Activated CD4-positive, alpha-beta T cell treated with anti-CD3 and anti-CD28 coated beads, Interleukin-2, Interleukin-6, amounts not matched to agents 100 ng/mL and 50 ng/mL, durations not matched to agents 16 hours and 8 hours (primary cell): ENCODE data around the gene AGPAT4.

Source experiments
- DNase-seq: peaks from one replicate; pipeline ENCODE4 v3.0.0-alpha.2; 2020

The AGPAT4 gene

DNA sequence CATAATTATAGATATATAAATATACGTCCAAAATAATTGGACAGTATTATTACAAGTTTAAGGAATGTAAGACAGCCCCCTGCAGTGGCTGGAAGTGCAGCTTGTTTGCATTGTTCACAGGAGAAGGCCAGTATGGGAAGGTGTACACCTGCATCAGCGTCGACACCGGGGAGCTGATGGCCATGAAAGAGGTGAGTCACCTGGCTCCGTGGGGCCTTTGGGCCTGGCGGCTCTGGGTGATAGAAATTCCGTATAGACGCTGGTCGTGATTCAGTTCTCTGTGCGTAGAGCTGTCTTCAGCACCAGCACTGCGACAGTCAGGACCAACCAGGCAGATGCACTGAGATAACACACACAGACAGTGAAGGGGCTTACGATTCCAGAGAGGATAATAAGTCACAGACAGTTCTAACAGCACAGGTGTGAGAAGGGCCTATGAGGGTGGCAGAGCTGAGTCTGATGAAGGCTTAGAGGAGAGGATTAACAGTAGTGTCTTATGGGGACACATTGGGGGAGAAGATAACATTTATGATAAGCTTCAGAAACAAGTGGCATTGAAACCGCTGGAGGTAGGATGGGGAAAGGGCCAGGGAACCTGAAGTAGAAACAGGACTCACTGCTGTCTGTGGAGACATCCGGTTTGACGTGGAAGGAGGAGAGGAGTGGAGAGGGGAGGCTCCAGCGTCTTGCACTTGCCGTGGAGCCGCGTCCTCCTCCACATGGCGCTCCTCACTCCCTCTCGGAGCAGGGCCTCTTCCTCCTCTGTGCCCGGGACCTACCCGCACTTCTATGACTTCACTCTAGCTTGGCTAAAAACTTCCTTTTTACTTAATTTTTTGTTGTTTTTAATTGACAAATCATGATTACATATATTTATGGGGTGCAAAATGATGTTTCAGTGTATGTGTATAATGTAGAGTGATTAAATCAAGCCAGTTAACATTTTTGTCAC, 165.8 kb downstream of the AGPAT4 start:
- DNase-seq = no peak

DNA sequence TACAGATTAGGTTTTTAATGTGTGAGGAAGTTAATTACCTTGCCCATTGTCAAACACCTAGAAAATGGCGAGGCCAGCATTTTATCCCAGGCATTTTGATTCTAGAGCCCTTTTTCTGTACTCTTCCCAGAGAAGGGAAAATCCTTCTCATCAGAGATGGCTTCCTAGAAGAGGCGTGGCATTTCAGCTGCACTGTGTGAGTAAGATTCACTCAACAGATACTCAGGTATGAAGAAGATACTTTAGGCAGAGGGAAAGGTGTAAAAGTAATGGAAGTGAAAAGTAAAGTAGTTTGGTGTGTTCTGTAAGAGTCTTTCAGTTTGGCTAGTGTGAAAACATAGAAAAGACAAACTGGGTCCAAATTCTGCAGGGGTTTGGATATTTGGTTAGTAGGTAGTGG, 168.5 kb downstream of the AGPAT4 start:
- DNase-seq = no peak

DNA sequence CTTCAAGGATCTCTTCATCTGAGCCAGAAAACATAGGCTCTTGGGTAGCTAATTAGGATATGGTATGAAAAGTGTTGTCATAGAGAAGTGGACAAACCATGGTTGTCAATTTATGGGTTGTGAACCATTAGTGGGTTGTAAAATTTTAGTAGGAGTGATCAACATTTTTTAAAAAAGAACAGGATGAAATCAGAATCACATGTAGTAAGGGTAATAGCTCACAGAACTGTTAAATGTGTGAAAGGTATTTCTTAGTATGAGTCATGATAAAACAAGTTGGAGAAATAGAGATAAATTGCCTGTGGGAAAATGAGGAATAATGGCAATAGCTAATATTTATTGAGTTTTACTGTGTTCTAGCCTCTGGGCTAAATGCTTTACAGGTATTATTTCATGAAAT, 168.9 kb downstream of the AGPAT4 start:
- DNase-seq = no peak

DNA sequence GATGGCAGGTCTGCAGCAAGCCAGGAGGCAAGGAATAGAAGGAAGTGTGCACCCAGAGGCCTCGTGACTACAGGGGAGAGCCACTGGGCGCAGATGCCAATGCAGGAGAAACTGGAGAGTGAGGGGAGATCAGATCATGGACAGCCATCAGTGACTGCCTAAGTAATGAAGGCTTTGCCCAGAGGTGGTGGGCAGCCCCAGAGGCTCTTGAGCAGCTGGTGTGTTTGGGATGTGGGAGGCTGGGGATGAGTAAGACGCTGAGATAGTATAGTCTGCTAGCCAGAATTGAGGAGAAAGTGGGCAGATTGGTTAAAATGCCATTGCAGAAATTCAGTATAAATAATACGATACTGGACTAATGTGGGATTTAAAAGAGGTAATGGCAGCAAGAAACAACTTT, 170.4 kb downstream of the AGPAT4 start:
- no peak for DNase-seq

DNA sequence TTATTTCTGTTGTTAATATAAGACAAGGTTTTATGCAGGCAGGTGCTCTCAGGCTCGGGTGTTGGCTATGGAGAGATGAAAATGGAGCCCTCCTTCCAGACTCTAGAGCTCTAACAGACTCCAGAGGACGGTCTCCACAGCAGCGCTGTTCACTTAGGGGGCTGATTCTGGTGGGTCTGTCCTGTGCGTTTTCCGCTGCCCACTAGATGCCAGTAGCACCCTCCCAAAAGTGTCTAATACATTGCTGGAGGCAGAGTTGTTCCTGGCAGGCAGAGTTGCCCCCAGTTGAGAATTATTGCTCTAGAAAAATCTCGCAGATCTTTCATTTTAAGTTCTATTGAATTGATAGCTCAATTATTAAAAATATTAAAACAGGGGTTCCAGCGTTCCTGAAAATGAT, 172.3 kb downstream of the AGPAT4 start:
- DNase-seq = no peak

DNA sequence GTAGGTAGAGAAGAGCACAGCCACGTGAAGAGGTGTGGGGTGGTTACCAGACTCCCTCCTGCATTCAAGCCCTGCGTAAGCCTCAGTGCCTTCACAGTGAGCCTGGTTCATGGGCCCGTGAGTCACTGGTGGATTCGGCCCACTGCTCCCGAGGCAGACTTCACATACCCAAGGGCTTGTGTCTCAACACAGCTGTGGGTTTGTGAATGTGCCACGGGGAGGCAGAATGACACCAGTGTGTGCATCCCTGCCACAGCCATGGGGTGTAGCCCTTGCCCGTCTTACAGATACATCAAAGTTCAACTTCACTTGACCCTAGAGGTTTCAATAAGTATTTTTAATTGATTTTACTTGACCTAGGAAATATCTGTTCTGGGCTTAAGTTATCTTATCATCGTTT, 173.8 kb downstream of the AGPAT4 start:
- DNase-seq = no peak

DNA sequence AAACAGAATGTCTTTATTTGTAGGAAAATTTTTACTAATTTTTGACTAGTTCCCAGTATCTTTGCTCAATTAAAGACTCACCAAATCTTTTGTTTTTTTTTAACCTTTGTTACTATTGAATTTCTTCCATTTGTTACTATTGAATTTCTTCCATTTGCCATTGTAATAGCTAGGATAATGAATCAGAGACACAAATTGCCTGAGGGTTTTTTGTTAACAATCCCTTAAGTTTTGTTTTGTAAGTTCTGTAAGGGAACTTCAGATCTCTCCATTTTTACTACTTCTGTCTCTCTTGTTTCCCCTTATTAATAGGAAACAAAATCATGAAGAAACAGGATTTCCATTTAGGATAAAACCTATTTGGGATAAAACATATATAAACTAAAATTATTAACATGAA, 177.9 kb downstream of the AGPAT4 start:
- no peak for DNase-seq

DNA sequence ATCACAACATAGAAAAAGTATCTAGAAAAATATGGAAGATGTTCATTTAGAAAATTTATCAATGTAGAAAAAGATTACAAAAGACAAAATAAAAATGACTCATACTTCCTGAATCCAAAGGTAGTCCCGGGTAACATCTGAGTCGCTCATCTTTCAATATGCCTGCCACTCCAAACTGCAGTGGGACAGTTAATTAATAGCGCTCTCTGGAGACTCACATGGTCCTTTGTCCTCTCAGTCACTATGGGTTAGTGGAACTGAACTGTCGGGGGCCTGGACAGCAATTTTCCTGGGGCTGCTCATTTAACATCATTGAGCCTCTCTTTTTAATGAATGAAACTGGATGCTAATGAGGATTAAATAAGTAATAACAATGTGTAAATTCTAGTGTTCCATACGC, 178.9 kb downstream of the AGPAT4 start:
- DNase-seq = no peak

DNA sequence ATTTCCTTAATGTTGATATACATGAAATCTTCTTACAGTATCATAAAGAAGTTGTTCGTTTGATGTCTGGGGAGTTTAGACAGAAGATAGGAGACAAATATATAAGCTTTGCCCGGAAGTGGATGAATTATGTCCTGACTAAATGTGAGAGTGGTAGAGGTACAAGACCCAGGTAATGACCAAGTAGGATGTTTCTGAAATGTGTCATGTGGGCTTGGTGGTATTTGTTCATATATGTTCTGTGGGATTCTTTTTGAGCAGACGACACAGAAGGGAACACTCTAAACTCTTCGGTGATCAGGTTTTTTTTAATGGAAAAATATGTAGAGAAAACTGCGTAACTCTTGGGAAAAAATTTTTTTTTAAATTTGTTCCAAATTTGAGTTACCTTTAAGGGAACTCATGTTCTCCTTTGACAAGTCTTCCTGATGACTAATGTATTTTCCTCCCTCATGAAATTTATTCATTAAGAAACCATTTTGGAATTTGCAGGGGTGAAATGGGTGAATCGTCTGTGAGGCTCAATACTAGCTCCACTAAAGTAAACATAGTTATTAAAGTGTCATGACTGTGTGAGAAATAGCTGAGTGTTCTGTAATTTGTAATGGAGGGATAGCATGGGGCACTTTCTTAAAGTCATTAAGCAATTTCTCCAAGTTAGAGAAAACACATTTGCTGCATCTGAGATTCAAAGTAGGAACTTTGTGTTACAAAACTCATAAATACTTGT, 181.7 kb downstream of the AGPAT4 start:
- DNase-seq = peak; percentile 17

DNA sequence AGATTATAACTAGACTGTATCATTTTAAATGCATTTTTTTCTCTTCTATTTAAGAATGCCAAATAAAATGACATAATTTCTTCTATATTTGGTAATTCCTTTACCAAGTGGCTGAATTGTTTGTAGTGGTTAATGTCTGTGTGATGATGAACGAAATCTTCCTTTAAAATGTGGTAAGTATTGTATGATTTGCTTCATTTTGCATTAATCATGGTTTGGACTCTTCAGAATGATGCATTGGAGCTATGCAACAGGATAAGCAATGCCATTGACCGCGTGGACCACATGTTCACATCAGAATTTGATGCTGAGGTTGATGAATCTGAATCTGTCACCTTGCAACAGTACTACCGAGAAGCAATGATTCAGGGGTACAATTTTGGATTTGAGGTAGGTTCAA, 182.7 kb downstream of the AGPAT4 start:
- DNase-seq = no peak

DNA sequence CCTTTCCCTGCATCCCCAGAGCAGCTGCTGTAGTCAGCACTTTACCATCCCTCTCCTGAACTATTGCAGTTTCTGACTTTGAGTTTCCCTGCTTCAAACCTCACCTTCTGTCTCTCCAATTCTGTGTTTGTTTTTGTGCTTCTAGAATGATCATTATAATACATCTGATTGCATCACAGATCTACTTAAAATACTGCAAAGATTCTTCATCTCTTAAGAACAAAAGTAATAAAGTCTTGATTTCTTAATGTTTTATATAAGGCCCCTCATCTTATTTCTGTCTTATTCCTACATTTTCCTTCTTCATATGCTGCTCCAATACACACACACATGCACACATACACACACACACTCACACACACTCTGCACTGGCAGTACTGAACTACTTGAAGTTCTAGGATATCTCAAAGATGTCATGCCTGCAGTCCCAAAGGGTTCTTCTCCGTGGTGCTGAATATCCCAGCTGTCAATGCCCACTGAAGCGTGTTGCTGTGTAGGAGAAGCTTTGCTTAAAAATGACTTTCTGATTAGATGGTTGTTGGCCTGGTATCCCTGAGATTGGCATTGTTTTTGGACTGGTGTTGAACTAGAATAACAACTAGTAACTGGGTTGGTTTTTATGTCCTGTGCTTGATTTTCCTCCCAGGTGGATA, 185.1 kb downstream of the AGPAT4 start:
- no peak for DNase-seq

DNA sequence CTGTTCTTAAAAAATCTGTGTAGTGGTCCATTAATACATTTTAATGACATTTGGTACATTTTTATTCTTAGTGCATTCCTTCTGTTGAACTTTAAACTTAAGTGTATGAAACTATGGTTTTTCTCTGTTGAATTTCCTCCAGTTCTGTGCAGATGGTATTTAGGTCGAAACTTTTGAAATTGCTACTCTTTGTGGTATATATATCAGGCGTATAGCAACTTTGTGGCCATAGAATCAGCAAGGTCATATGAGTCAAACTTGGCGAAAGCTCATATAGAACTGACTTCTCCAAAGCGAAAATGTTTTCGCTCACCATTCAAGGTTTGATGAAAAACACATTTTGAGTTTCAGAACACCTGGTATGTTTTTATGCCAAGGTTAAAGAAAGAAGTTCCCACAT, 188.6 kb downstream of the AGPAT4 start:
- peak; percentile 63 for DNase-seq

DNA sequence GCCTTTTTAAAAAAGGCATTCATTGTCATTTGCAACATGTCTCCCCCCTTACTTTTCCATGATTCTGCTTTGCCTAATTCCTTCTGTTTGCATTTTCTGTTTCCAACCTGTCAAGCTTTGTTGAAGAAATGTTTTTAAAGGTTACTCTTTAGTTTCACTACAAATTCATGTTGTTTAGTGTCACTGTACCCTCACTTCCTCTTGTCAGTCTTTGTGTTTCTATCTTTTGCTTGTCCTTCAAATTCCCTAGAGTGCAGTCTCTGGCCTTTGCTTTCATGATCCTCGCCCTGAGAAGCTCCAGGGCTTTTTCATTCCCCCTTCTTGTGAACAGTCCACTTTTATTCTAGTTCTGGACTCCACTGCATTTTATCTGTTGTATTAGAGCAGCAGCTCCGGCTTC, 191.6 kb downstream of the AGPAT4 start:
- DNase-seq = no peak

DNA sequence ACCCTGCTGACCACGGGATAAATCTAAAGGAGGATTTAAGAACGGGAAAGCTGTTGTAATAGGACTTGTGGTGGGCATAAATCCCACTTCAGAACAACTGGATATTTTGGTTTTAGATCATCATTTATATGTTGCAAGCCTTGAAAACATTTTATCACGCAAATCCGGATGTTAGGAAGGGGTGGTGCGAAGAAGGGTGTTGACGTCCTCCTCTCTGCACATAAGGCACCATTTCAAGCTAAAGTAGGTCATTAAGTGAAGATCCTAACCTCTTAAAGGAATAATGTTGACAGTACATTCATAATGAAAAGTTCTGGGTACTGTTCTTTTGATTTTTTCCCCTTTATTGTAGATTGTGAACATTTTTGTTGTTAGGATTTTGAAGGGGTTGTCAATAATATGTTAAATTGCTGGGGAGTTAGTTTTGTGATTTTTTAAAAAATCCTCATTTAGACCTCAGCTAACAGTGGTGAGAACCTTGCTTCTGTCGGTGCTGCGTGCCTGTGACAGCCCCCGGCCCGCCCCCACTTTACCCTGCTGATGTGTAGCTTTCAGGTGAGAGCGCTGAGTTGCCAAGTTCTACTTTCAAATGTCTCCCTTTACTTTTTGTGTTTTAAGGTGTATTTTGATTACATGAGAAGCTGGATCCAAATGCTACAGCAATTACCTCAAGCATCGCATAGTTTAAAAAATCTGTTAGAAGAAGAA, 193.4 kb downstream of the AGPAT4 start:
- DNase-seq = no peak
